NCI-H460 (cell line): ENCODE results near the gene ELOVL2. TPM values are rescaled to one million over a fixed set of nuclear protein-coding genes. Genes with fewer than 3 reads are reported as not detected.
"Not testable (repeated sequence)": the region's sequence is repeated elsewhere in the genome, so short reads cannot be mapped to it uniquely, and the experiment has no call there.

ENCODE experiments used
- DNase-seq: peaks from one replicate; pipeline ENCODE4 v3.0.0-alpha.2; 2016; ENCODE audit warnings: low read depth; ENCODE audit errors: extremely low read depth
- total RNA-seq: library from RNA; depleted of rRNA; stranded (reverse); fragments of >200 nt; shearing (Covaris generic); gene quantifications from 2 replicates; pipeline ENCODE4 v1.2.3, GENCODE V29; 2014

Gene ELOVL2
- total RNA-seq, 1 experiment from 2014 or later: 2.7 TPM

GRCh38 chr6:10993896-10994295 lies 50.2 kb downstream of the ELOVL2 start:
- DNase-seq: no peak

DNA sequence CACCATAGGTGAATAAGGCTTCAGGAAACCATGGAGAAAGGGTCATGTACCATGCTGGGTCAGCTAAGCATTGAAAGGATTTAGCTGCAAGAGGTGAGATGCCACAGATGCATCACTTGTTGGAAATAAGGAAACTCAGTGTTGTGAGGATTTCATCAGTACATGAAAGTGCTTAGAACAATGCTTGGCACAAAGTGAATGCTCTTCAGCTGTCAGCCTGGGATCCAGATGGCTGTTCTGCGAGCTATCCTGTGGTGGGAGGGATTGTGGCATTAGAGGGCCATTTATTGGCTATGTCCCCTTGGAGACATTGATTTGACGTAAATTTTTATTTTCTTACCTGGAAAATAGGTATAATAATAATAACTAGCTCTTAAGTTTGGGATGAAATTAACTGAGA lies 53.0 kb downstream of the ELOVL2 start:
- DNase-seq: no peak

GRCh38 chr6:10989587-10989986 lies 54.5 kb downstream of the ELOVL2 start:
- no peak for DNase-seq

- not testable (repeated sequence) for DNase-seq
Measured at GRCh38 chr6:10984959-10985358, 59.1 kb downstream of the ELOVL2 start.

GRCh38 chr6:10981409-10981808 lies 62.7 kb downstream of the ELOVL2 start:
- DNase-seq: no peak

GRCh38 chr6:10979603-10980002 lies 64.5 kb downstream of the ELOVL2 start:
- DNase-seq: no peak

DNA sequence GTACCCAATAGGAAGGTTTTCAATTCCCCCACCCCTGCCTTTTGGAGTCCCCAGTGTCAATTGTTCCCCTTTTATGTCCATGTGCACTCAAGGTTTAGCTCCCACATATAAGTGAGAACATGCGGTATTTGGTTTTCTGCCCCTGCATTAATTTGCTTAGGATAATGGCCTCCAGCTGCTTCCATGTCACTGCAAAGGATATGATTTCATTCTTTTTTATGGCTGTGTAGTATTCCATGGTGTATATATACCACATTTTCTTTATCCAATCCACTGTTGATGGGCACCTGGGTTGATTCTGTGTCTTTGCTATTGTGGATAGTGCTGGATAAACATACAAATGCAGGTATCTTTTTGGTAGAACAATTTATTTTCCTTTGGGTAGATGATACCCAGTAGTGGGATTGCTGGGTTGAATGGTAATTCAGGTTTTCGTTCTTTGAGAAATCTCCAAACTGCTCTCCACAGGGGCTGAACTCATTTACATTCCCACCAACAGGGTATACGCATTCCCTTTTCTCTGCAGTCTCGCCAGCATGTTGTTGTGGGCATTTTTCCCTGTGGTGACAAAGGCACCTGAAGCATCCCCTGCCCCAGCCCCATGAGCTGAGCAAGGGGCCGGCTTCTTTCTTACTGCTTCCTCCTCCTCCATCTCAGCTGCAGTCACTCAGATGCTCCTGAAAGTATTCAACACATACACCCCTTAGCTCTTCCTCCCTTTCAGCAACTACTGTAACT lies 66.7 kb downstream of the ELOVL2 start:
- DNase-seq: no peak

DNA sequence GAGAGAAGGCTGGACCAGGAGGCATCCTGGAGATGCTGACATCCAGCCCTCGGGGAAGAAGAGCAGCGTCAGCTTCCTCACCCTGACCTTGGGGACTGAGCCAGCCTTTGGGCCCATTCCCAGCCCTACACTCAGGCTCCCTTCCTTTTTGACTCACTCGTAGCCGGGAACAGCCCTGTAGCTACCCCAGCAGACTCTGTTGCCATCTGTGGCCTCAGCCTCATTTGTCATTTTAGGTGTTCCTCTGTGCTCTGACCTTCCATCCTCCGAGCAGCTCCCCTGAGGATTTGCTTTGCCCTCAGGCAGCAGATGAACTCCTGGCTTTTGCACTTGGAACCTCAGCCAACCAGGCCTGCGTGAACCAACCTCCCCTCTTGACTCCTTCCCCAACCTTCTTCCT lies 67.5 kb downstream of the ELOVL2 start:
- DNase-seq: no peak

- no peak for DNase-seq
Measured at GRCh38 chr6:10972196-10972595, 71.9 kb downstream of the ELOVL2 start.

DNA sequence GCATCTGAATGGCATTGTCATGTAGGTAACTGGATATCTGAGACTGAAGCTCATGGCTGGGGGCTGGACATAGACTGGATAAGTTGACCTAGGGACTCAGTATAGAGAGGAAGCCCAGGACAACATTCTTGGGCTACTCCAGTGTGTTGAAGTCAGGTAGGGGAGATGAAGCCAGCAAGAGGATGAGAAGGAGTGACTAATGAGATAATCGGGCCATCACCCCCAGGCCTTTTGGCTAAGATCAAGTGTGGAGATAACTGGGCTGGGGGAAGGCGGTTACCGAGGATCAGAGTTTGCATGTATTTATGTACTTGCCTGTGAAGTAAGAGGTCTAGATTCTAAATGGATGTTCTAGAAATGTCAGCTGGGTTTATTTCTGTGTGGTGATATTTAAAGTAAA lies 73.4 kb downstream of the ELOVL2 start:
- no peak for DNase-seq

- no peak for DNase-seq
Measured at GRCh38 chr6:10968776-10969175, 75.3 kb downstream of the ELOVL2 start.

DNA sequence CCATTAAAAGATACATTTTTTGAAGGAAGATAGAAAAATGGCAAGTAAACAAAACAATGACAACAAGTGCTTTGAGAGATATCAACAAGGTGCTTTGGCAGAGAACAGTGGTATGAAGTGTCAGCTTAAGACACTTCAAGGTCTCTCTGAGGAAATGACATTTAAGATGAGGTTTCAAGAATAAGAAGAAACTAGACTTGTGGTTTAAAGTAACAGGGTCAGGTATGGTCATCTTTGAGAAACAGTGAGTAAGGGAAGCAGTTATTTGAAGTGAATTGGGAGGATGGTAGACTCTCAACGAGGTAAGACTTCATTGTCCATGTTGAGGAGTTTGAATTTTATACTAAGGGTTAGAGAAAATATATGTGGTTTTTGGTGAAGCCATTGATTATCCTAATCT lies 79.4 kb downstream of the ELOVL2 start:
- DNase-seq: no peak

DNA sequence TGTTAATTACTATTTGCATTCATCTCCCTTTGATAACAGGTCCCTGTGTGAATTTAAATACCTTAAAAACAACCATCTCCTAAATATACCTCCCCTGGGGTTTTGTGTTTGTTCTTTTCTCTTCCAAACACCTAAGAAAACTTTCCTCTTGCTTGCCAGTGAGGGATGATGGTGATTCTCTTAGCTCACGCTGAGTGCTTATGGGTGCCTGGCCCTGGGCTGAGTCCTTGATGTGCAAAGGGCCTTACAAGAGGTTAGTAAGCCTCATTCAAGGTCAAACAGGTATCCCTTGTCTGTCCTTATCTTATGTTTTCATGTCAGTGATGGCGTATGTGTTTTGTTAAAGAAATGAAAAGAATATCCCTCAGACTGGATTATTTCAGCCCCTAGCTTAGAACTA lies 81.0 kb downstream of the ELOVL2 start:
- no peak for DNase-seq

DNA sequence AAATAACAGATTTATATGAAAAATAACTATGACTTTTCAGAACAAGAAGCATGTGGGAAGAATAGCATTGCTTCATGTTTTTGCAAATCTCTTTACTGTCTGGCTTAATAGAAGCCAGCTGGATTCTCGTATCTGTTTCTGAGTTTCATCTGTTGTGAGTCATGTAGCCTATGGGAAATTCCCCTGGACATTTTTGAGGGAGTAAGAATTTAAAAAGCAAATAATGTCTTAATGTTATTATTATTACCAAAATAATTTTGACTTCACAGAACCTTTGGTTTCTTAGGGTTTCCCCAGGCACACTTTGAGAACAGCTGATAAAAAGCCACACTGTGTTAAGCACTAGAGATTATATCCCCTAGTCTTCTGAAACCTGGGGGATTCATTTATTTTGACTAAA lies 81.4 kb downstream of the ELOVL2 start:
- DNase-seq: no peak

DNA sequence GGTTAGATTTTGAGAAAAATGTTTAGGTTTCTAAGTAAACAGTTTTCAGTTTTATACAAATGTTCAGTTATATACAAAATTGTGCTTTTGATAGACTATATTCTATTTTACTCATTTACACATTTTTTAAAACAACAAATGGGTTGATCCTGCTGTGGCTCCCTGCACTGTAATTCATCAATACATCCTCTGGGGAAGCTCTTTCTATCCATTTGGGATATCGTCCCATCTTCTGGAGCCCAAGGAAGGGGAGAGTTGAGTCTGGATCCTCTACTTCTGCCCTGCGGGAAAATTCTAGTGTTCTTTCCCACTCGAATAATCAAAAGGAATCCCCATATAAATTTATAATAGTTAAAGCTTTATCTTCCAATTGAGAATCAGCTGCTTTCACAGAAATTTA lies 82.3 kb downstream of the ELOVL2 start:
- DNase-seq: no peak

- DNase-seq: no peak
Measured at GRCh38 chr6:10960171-10960570, 83.9 kb downstream of the ELOVL2 start.

DNA sequence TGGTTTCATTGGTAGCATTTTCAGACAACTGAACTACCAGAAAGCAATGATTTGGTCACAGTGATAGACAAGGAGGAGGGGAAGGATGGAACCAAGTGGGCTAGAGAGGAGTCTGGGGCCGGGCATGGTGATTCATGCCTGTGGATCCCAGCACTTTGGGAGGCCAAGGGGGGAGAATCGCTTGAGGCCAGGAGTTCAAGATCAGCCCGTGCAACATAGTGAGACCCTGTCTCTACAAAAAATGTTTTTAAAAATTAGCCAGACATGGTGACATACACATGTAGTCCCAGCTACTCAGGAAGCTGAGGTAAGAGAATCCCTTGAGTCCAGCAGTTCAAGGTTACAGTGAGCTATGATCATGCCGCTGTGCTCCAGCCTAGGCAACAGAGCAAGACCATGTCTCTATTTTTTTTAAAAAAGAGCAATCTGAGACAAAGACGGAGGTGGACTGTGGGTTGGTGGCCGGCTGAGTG lies 86.7 kb downstream of the ELOVL2 start:
- DNase-seq: no peak

DNA sequence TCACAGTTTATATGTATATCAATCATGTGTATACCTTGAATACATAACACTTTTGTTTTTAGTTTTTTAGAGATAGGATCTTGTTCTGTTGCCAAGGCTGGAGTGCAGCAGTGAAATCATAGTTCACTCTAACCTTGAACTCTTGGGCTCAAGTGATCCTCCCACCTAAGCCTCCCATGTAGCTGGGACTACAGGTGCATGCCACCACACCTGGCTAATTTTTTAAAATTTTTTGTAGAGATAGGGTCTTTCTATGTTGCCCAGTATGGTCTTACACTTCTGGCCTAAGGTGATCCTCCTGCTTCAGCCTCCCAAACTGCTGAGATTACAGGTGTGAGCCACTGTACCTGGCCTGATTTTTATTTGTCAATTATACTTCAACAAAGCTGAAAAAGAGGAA lies 87.3 kb downstream of the ELOVL2 start:
- no peak for DNase-seq

- DNase-seq: peak; percentile 45
Measured at GRCh38 chr6:10954590-10955010, 89.5 kb downstream of the ELOVL2 start.

GRCh38 chr6:10951675-10952282 lies 92.3 kb downstream of the ELOVL2 start:
- peak; percentile 19 for DNase-seq

- no peak for DNase-seq
Measured at GRCh38 chr6:10949579-10950490, 94.3 kb downstream of the ELOVL2 start.
